Measurements from ENCODE around the gene TNFRSF19. TPM values are rescaled to one million over a fixed set of nuclear protein-coding genes. Genes with fewer than 3 reads are reported as not detected.

The TNFRSF19 gene
- total and polyA plus RNA-seq, 2 of the 8 experiments (the other 6 are each of a cell fraction or from before 2014, with no cell fraction given), result 0.50 to 0.95 TPM

GRCh38 chr13:23722726-23723453 is 152.7 kb downstream of the TNFRSF19 start:
- no peak overlapping the region for H4K8ac ChIP-seq (ENCODE audit: extremely low read depth, insufficient read depth, low read length)
- H2BK20ac ChIP-seq (ENCODE audit: low read length), result no peak overlapping the region
- H3K9ac ChIP-seq (replicated peaks in 1 of 4; ENCODE audit: extremely low read depth in 1 of 4, low read depth in 3 of 4, low read length in 3 of 4), result no peak overlapping the region
- no peaks in the 10 kb centered on the region for H3K79me2 ChIP-seq (ENCODE audit: control insufficient read depth in 1 of 2, insufficient read depth in 2 of 2, low read length in 2 of 2)
- H3K27ac ChIP-seq (ENCODE audit: low read depth, low read length), result no peak overlapping the region
- no peak overlapping the region for H2AK5ac ChIP-seq (ENCODE audit: low read depth, low read length)
- H4K5ac ChIP-seq (ENCODE audit: insufficient read length, low read depth, low read length), result no peak overlapping the region
- no peak overlapping the region for H4K91ac ChIP-seq (replicated peaks; ENCODE audit: insufficient read length, low read length)
- ChIA-PET CTCF (ENCODE audit: partially characterized antibody) (interaction anchor here (0.6 to 1.5 kb wide), 4 partner anchors 17 to 265 kb away, joined by 3 to 7 read pairs (median 3); no protein-coding TSS in a partner anchor), POLR2A (ENCODE audit: partially characterized antibody) (no interaction called here)
- H3K4me3 ChIP-seq (ENCODE audit: extremely low read depth in 1 of 4, insufficient read depth in 2 of 4, low read depth in 3 of 4, low read length in 4 of 4), result no peak overlapping the region
- 92% methylated on average over 6 of the region's 6 CpGs; no CpG with 5 or more reads in 1 of the 2 experiments for WGBS, 2 experiments (ENCODE audit: extremely low coverage in 1 of 2, insufficient coverage in 1 of 2, insufficient read length in 1 of 2, insufficient replicate concordance in 2 of 2, low coverage in 1 of 2, low lambda C conversion rate in 2 of 2, missing lambda C conversion rate in 1 of 2)
- H3K27me3 ChIP-seq (replicated peaks in 1 of 4; ENCODE audit: control insufficient read depth in 3 of 4, extremely low read depth in 1 of 4, insufficient read depth in 3 of 4, low read length in 3 of 4), result no peaks in the 10 kb centered on the region
- no peaks in the 10 kb centered on the region for H4K20me1 ChIP-seq (replicated peaks in 1 of 2; ENCODE audit: control insufficient read depth in 1 of 2, insufficient read depth in 2 of 2, low read length in 2 of 2)
- DNase-seq (ENCODE audit: low read depth in 1 of 2, low spot score in 2 of 2) (no peak), FAIRE-seq (no peak)
- no peak overlapping the region for H3K4ac ChIP-seq (replicated peaks; ENCODE audit: insufficient read length, low read depth, low read length)
- no peak overlapping the region for H3K18ac ChIP-seq (ENCODE audit: extremely low read depth, low read length)
- H3K9me3 ChIP-seq (ENCODE audit: insufficient read depth in 2 of 2, low read depth in 1 of 2, low read length in 1 of 2), result 0 out of 4 replicates have a peak, but pooled peaks cover 0 to 3% of the 10 kb centered on the region in 2 experiments
- no peak overlapping the region for H2BK15ac ChIP-seq (ENCODE audit: low read length)
- no peaks in the 10 kb centered on the region for H3K79me1 ChIP-seq (ENCODE audit: low read depth, low read length)
- H3K23me2 ChIP-seq (ENCODE audit: low read depth, low read length), result no peaks in the 10 kb centered on the region
- H3K56ac ChIP-seq (replicated peaks; ENCODE audit: insufficient read length, low read depth, low read length), result no peak overlapping the region
- H3K23ac ChIP-seq (ENCODE audit: insufficient read length), result no peak overlapping the region
- no peak overlapping the region for H3K14ac ChIP-seq (ENCODE audit: insufficient read length)
- H3K4me2 ChIP-seq (ENCODE audit: insufficient read depth in 1 of 2, low read depth in 2 of 2, low read length in 2 of 2), result no peak overlapping the region
- H2BK5ac ChIP-seq (ENCODE audit: low read depth, low read length), result no peak overlapping the region
- H2BK120ac ChIP-seq (replicated peaks; ENCODE audit: low read depth, low read length), result no peak overlapping the region
- no peaks in the 10 kb centered on the region for H3K36me3 ChIP-seq (ENCODE audit: control insufficient read depth in 2 of 4, insufficient read depth in 4 of 4, low read length in 3 of 4)
- peaks cover 0 to 1% (median 0%) of the 10 kb centered on the region in 4 experiments; a peak in 2 of 7 replicates for H3K4me1 ChIP-seq (replicated peaks in 1 of 4; ENCODE audit: control insufficient read depth in 3 of 4, insufficient read depth in 4 of 4, low read length in 3 of 4)
- TF ChIP-seq MAX (IDR thresholded peaks at IDR 0.05) (no peak), E2F6 (IDR thresholded peaks at IDR 0.05) (no peak), RNF2 (IDR thresholded peaks at IDR 0.05; ENCODE audit: borderline replicate concordance, low read depth, low read length, missing control alignments, poor library complexity, severe bottlenecking) (no peak), YY1 (IDR thresholded peaks at IDR 0.05; ENCODE audit: low read depth, low read length) (no peak), KDM1A (IDR thresholded peaks at IDR 0.05; ENCODE audit: borderline replicate concordance, low read length) (no peak), TEAD4 (IDR thresholded peaks at IDR 0.05; ENCODE audit: low read depth, low read length) (no peak), POLR2A (IDR thresholded peaks at IDR 0.05; ENCODE audit: control extremely low read depth in 1 of 2, low read depth in 2 of 2, low read length in 2 of 2) (no peak), SP1 (IDR thresholded peaks at IDR 0.05; ENCODE audit: low read depth, low read length) (no peak), SUZ12 (IDR thresholded peaks at IDR 0.05; ENCODE audit: low read length) (no peak)
- no peak overlapping the region for H2AFZ ChIP-seq (ENCODE audit: low read length)
- no peak overlapping the region for H2BK12ac ChIP-seq (ENCODE audit: low read depth, low read length)
